Astrocyte (in vitro differentiated cells and primary cell): ENCODE measurements around the gene LSMEM2.

Experiments used
- EZH2 ChIP-seq: IDR thresholded peaks from 2 replicates; pipeline ENCODE4 v1.6.1; 2012; ENCODE audit warnings: mild to moderate bottlenecking, low read length, inconsistent platforms; ENCODE audit not compliant: insufficient read depth
- TF ChIP-seq, protein P1 (sequence below): IDR thresholded peaks from 2 replicates; pipeline ENCODE4 v1.5.1; 2011; ENCODE audit warnings: low read depth, mild to moderate bottlenecking, inconsistent platforms, low read length, moderate library complexity; ENCODE audit not compliant: insufficient read depth

DNA sequence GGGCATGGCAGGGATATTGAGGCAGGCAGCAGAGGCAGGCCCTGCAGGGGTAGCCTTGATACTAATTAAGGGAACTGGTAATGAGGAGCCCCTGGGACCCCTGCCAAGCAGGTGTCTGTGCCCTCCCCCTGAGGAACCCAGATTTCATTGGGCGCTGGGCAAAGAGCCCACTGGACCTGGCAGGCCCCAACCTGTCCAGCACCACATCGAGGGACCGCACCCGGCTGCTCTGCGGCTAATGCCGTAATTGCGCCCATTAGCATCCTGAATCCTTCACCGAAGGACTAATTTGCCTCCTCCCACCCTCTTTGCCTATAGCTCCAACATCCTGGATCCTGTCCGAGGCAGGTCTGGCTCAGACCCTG is 23.7 kb upstream of the LSMEM2 start:
- TF ChIP-seq, protein P1, sequence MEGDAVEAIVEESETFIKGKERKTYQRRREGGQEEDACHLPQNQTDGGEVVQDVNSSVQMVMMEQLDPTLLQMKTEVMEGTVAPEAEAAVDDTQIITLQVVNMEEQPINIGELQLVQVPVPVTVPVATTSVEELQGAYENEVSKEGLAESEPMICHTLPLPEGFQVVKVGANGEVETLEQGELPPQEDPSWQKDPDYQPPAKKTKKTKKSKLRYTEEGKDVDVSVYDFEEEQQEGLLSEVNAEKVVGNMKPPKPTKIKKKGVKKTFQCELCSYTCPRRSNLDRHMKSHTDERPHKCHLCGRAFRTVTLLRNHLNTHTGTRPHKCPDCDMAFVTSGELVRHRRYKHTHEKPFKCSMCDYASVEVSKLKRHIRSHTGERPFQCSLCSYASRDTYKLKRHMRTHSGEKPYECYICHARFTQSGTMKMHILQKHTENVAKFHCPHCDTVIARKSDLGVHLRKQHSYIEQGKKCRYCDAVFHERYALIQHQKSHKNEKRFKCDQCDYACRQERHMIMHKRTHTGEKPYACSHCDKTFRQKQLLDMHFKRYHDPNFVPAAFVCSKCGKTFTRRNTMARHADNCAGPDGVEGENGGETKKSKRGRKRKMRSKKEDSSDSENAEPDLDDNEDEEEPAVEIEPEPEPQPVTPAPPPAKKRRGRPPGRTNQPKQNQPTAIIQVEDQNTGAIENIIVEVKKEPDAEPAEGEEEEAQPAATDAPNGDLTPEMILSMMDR = no peak
- TF ChIP-seq EZH2 = no peak
